ENCODE results near the gene PDE10A. TPM values are rescaled to one million over a fixed set of nuclear protein-coding genes. Genes with fewer than 3 reads are reported as not detected.

Gene PDE10A
- total RNA-seq, 1 experiment from 2014 or later = 0.31 TPM

- H3K36me3 Mint-ChIP-seq (ENCODE audit: insufficient read depth in 1 of 3, low read depth in 3 of 3) = no peaks in the 10 kb centered on the region
- 0 out of 4 replicates have a peak, but pooled peaks cover 0 to 7% of the 10 kb centered on the region in 2 experiments for H3K4me1 Mint-ChIP-seq
- Histone ChIP-seq H2AK5ac (ENCODE audit: insufficient read length, low read length) (no peak overlapping the region), H3K23ac (ENCODE audit: insufficient read length, low read depth, low read length) (no peak overlapping the region), H3T11ph (ENCODE audit: low read length) (no peak overlapping the region), H3K4ac (ENCODE audit: low read depth, low read length) (no peak overlapping the region), H3K9ac (ENCODE audit: extremely low read depth, insufficient read length, low read length) (no peak overlapping the region), H3K27ac (ENCODE audit: insufficient read length, low read depth, low read length) (no peak overlapping the region), H2BK15ac (ENCODE audit: low read depth, low read length) (no peak overlapping the region), H2BK120ac (ENCODE audit: low read depth, low read length, poor library complexity, severe bottlenecking) (no peak overlapping the region), H3K79me2 (ENCODE audit: insufficient read depth, low read length) (no peaks in the 10 kb centered on the region), H2AFZ (ENCODE audit: low read length) (no peak overlapping the region), H3K18ac (ENCODE audit: insufficient read length, low read depth, low read length) (no peak overlapping the region), H3K9me3 (ENCODE audit: control insufficient read depth, low read depth, low read length) (no peaks in the 10 kb centered on the region), H3K27me3 (ENCODE audit: insufficient read depth, low read length) (no peaks in the 10 kb centered on the region), H2BK12ac (ENCODE audit: insufficient read length, low read depth, low read length) (no peak overlapping the region), H3K23me2 (ENCODE audit: insufficient read length, low read depth, low read length, poor library complexity, severe bottlenecking) (no peaks in the 10 kb centered on the region), H3K14ac (ENCODE audit: insufficient read depth, low read length) (no peak overlapping the region), H4K91ac (ENCODE audit: insufficient read length, low read depth, low read length) (no peak overlapping the region), H2BK5ac (ENCODE audit: insufficient read length, low read length) (no peak overlapping the region), H3K4me2 (ENCODE audit: insufficient read depth, insufficient read length, low read length) (no peak overlapping the region), H4K5ac (ENCODE audit: insufficient read length, low read depth, low read length) (no peak overlapping the region), H2BK20ac (ENCODE audit: low read depth, low read length, poor library complexity, severe bottlenecking) (no peak overlapping the region), H3K79me1 (ENCODE audit: insufficient read depth, low read depth, low read length, poor library complexity, severe bottlenecking) (no peaks in the 10 kb centered on the region), H3K56ac (ENCODE audit: insufficient read length, low read depth, low read length) (no peak overlapping the region), H4K8ac (replicated peaks; ENCODE audit: insufficient read length, low read depth, low read length) (no peak overlapping the region), H3K4me1 (ENCODE audit: insufficient read depth, low read length) (no peaks in the 10 kb centered on the region), H4K20me1 (ENCODE audit: control insufficient read depth, insufficient read depth, insufficient read length) (no peaks in the 10 kb centered on the region)
- H3K9me3 Mint-ChIP-seq = no peaks in the 10 kb centered on the region
- no CpG with 5 or more reads among the region's 6 CpGs for WGBS (ENCODE audit: extremely low coverage, insufficient read length, low lambda C conversion rate)
- no peak for DNase-seq
- no peak overlapping the region for H3K4me3 Mint-ChIP-seq
- peaks cover 2% of the 10 kb centered on the region for H3K27me3 Mint-ChIP-seq (ENCODE audit: low read depth)
- no peak for TF ChIP-seq CTCF (conservative IDR thresholded peaks at IDR 0.05)
- no peak overlapping the region for H3K27ac Mint-ChIP-seq
These were observed 364.6 kb downstream of the PDE10A start for GRCh38 chr6:165298402-165298801.

Measured in H9 (cell line).